GM19328 (cell line): ENCODE results near the gene KLK1.
"Not testable (repeated sequence)": the region's sequence is repeated elsewhere in the genome, so short reads cannot be mapped to it uniquely, and the experiment has no call there.

ENCODE experiments used
- ATAC-seq: cut with Tn5 transposase; IDR thresholded peaks from one replicate; pipeline ENCODE4 v1.9.1; 2021; ENCODE audit warnings: mild to moderate bottlenecking, moderate library complexity; ENCODE audit not compliant: unreplicated experiment

Gene KLK1

DNA sequence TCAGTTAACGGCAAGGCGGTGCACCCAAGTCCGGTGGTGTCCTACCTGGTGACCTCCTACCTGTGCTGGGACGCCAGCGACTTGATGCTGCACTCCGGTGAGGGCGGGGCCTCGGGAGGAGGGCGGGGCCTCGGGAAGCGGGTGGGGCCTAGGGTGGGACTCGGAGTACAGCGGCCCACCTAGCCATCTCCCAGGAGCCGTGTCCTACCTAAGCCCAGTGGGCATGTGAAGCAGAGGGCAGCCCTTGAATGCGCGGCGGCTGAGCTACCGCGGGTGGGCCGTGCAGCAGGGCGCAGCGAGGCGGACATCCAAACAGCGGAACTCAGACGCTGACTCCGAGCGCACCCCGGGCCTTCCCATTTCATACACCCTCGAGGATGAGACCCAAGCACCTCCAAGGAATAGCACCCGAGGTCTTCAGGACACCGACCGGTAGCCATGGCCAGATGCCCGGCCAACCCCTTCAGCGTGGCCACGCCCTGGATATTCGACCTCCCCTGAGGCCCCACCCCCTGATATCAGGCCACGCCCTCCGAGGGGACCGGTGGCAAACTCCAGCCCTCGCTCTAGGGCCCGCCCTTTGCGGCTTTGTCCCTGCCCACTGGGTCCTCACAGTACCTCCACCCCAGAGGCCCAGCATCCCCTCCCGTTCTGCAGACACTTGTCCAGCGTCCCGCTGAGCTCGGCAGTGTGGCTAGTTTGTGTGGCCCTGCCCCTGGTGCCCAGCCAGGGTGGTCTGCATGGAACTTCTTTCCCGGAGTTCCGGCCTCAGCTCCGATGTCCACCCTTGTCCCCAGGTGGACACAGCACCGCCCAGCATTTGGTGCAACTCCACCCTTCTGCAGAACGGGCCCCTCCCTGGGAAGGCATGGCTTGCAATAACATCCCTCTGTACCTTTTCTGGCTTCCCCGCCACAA lies 5.4 kb downstream of the KLK1 start:
- peak; percentile 44 for ATAC-seq

GRCh38 chr19:50815439-50815838 lies 8.1 kb downstream of the KLK1 start:
- no peak for ATAC-seq

- ATAC-seq, result no peak
Measured at GRCh38 chr19:50814883-50815282, 8.7 kb downstream of the KLK1 start.

DNA sequence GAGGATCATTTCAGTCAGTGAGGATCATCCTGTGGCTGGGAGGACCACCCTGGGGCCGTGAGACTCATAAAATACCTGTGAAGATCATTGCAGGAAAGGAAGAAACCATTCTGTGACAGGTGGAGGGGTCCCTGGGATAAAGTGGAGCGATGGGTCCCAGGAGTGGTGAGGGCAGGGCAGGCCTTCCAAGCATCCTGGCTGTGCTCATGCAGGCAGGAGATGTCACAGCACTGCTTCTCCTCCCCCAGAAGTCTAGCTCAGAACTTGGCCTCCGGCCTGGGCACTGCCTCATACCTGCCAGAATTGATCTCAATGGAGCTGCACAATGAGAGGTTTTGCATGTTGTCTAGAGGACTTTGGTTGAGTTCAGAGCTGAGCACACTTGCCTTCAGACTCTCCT lies 11.1 kb downstream of the KLK1 start:
- no peak for ATAC-seq

DNA sequence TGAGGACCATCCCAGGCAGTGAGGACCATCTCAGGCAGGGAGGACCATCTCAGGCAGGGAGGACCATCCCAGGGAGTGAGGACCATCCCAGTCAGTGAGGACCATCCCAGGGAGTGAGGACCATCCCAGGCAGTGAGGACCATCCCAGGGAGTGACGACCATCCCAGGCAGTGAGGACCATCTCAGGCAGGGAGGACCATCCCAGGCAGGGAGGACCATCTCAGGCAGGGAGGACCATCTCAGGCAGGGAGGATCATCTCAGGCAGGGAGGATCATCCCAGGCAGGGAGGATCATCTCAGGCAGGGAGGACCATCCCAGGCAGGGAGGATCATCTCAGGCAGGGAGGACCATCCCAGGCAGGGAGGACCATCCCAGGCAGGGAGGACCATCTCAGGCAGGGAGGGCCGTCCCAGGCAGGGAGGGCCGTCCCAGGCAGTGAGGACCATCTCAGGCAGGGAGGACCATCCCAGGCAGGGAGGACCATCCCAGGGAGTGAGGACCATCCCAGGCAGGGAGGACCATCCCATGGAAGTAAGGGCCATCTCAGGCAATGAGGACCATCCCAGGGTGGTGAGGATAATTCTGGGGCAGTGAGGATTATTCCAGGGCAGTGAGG lies 11.9 kb downstream of the KLK1 start:
- ATAC-seq, result not testable (repeated sequence)

- ATAC-seq, result no peak
Measured at GRCh38 chr19:50808856-50809255, 14.7 kb downstream of the KLK1 start.

DNA sequence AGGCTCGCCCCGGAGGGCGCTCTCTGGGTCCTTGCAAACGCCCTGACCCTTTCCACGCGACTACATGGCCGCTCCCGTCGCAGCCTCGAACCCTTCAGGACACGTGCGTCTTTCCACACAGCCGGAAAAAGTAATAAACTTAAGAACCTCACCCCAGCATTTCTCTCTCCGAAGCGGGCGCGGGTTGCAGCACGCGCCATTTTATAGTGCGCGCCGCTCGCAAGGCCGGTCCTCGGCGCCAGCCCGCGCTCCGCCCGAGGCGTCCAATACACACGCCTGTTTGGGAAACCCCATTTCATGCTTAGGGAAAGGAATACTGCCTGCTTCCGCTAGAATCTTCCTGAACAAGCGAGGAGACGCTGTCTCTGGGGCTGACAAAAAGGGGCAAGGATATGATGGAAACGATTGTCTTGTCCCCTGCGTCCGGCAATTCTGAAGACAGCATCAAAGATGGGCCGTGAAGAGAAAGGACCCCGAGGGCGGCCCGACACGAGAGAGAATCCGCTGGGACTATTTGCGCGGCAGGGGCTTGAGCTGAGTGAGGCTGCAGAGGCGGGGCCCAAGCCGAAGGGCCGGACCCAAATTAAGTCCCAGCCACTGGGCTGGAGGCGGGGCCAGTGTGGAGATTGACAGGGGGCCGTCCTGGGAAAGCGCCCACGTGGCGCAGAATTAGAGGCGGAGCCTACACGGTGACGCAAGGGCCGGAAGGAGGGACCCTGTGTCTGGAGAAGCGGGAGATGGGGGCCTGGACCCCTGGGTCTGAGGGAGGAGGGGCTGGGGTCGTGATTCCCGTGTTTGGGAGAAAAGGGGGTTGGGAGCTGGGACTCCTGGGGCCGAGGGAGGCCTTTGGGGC lies 18.9 kb downstream of the KLK1 start:
- ATAC-seq, result peak; percentile 85

DNA sequence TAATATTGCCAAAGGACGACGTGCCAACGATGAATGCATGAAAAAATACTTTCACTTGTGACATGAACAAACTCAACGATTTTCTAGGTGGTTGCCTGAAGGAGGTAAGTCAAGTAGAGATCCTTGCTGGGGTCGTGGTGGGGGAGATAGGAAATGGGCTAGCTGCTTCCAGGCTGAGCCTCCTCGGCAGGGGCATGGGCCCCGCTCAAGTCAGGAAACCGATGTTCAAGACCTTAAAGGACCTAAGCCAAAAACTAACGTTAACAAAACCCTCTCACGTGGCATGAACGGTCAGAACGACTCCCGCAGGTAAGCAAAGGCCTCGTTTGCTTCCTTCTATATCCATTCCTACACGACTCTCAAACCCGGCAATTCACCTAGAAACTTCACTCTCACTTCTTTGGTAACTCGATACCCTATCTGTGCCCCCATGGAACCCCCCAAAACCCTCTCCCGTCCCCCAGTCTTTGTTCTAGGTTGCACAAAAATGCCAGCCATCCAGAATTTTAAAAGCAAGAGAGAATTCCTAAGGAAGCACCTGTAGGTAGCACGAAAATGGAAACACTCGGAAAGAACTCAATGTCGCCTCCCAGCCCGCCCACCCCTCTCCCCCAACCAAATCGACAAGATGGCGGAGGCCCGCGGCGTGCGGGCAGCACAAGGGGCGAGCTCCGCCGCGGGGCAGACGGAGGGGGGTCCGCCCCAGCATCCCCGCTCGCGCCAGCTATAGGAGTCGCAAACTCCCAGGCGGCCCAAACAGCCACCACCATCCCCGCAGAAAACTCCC lies 19.8 kb downstream of the KLK1 start:
- ATAC-seq, result no peak

- ATAC-seq, result no peak
Measured at GRCh38 chr19:50801107-50801506, 22.5 kb downstream of the KLK1 start.

DNA sequence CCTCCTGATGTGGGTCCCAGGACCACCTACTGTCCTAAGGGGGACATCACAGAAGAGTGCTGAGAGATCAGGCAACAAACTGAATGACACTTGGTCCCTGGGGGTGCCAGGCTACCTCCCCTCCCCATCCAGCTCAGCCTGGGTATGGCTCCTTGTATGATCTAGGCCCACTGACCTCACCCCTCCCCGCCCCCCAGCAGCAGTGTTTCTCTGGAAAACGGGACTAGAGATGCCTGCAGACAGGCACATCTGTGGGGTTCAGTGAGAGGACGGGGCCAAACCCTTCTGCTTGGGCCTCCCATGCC lies 24.1 kb downstream of the KLK1 start:
- no peak for ATAC-seq

GRCh38 chr19:50798659-50799546 lies 24.7 kb downstream of the KLK1 start:
- ATAC-seq, result no peak

- no peak for ATAC-seq
Measured at GRCh38 chr19:50797781-50798658, 25.6 kb downstream of the KLK1 start.

DNA sequence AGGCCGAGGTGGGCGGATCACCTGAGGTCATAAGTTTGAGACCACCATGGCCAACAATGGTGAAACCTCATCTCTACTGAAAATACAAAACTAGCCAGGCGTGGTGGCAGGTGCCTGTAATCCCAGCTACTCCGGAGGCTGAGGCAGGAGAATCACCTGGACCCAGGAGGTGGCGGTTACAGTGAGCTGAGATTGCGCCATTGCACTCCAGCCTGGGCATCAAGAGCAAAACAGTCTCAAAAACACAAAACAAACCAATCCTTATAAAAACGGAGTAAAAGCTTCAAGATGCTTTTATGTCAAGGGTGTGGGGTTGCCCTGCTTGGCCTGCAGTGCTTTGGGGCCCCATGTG lies 26.2 kb downstream of the KLK1 start:
- no peak for ATAC-seq

- ATAC-seq, result no peak
Measured at GRCh38 chr19:50796634-50797428, 26.8 kb downstream of the KLK1 start.

DNA sequence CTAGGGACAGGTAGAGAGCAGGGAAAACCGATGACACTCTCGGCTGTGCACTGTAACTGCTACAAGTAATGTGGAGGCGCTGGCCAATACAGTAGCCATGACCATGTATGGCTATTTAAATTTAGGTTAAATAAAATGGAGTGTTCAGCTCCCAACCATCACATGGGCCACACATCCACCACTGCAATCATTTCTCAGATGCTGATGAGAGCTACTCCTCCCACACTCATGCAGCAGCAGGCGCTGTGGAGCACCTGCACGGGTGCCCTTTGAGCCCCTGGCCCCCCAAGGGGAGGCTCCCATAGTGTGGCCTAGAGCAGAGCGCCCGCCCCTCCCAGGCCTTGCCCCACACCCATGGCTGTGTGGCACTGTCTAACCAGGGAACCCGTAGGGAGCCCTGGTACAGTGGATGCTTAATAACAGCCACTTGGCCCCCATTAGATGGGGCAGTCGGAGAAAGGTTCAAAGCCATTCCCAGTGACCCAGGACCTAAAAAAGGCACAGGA lies 27.4 kb downstream of the KLK1 start:
- no peak for ATAC-seq

- ATAC-seq, result no peak
Measured at GRCh38 chr19:50795664-50796073, 27.9 kb downstream of the KLK1 start.

DNA sequence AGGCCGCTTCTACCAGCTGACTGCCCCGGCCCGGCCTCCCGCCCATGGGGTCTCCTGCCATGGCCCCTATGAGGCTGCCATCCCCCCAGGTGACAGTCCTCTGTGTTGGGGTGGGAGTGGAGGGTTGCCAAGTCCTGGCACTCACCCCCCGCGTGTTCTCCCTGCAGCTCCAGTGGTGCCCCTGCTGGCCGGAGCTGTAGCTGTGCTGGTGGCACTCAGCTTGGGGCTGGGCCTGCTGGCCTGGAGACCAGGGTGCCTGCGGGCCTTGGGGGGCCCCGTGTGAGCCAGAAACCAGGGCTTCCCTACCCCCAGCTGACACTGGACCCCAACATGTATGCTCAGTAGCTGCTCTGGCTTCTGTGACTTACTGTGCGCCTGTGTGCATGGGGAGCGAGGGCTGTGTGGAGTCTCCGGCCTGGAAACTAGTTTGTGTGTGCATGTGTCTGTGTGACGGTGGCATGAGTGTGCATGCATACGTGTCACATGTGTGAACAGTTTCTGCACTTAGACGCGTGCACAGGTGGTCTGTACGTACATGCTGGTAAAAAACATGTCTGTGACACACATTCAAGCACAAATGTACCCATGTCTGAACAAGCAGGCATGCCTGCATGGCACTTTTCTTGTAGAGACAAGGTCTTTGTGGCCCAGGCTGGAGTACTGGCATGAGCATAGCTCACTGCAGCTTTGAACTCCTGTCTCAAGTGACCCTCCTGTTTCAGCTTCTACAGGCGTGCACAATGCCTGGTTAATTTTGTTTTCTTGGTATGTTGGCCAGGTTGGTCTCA lies 28.5 kb downstream of the KLK1 start:
- ATAC-seq, result no peak
